Thyroid gland (tissue), 4 donors: ENCODE measurements around the gene DNAH11. TPM values are rescaled to one million over a fixed set of nuclear protein-coding genes. Genes with fewer than 3 reads are reported as not detected.
"Not testable (repeated sequence)": the region's sequence is repeated elsewhere in the genome, so short reads cannot be mapped to it uniquely, and the experiment has no call there.

Experiments
- DNase-seq, 2 donors: peaks; one replicate each; pipeline ENCODE4 v3.0.0-alpha.2; 2019
- H3K27ac ChIP-seq, 3 donors: fragments of 200-600 bp; sonication (generic); 1 replicate in 2 of 3; 2 replicates in 1 of 3; pipeline ENCODE4 v1.5.1; 2016 to 2019; ENCODE audit warnings: mild to moderate bottlenecking in 1 of 3, moderate library complexity in 1 of 3
- H3K27me3 ChIP-seq: fragments of 200-600 bp; sonication (generic); one replicate; pipeline ENCODE4 v1.5.1; 2019
- H3K36me3 ChIP-seq, 2 donors: fragments of 200-600 bp; sonication (generic); one replicate each; pipeline ENCODE4 v1.5.1; 2016 to 2019
- H3K4me1 ChIP-seq, 2 donors: fragments of 200-600 bp; sonication (generic); one replicate each; pipeline ENCODE4 v1.5.1; 2017 to 2019
- H3K4me3 ChIP-seq, 3 donors: fragments of 200-600 bp; sonication (generic); replicated peaks in 1 of 3; 1 replicate in 2 of 3; 2 replicates in 1 of 3; pipeline ENCODE4 v1.5.1; 2016; ENCODE audit warnings: mild to moderate bottlenecking in 1 of 3
- H3K9me3 ChIP-seq: fragments of 200-600 bp; sonication (generic); one replicate; pipeline ENCODE4 v1.5.1; 2017
- POLR2A ChIP-seq, 2 donors: fragments of 450-650 bp; IDR thresholded peaks; one replicate each; pipeline ENCODE4 v1.6.1; 2017; ENCODE audit warnings: antibody characterized with exemption in 2 of 2, mild to moderate bottlenecking in 2 of 2, moderate library complexity in 1 of 2
- WGBS, 2 donors: methylation state at CpG; one replicate each; pipeline ENCODE4 v1.1.5; 2017; 5-methylcytosine and 5-hydroxymethylcytosine counted together
- intact Hi-C: fragments of 100-400 bp; cut with DNase I; formaldehyde crosslinking; loops from one replicate; pipeline ENCODE4 v1.15.1; 2023
- total RNA-seq, 4 donors: library from RNA; depleted of rRNA; stranded (reverse); fragments of >200 nt; gene quantifications; one replicate each; pipeline ENCODE4 v1.2.3, GENCODE V29; 2016
- TF ChIP-seq, protein P1 (sequence below), 6 experiments: fragments of 200-600 bp in 3 of 6; fragments of 450-650 bp in 3 of 6; sonication (generic) in 3 of 6; IDR thresholded peaks; one replicate each; pipeline ENCODE4 v1.5.1; 2016 to 2019; ENCODE audit warnings: antibody characterized with exemption in 6 of 6, mild to moderate bottlenecking in 2 of 6, inconsistent platforms in 1 of 6, moderate library complexity in 1 of 6

Gene DNAH11
- total RNA-seq, 4 donors from 2014 or later, result 3.9 to 29.9 (median 10.9) TPM

DNA sequence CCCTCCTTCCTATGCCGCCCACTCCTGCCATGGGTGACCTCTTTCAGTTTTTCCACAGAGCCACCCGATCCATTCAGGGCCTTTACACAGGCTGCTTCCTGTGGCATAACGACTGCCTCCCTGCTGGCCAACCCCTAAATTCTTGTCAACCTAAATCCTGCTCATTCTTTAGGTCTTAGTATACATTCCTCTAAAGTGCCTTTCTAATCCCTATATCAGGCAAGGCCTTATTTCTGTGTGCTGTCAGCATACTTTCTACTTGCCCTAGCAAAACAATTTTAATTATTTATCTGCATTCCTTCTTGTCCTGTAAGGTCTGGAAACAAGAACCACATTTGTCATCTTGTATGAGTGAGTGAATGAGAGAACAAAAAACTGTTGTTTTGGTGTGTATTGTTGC lies 132.4 kb downstream of the DNAH11 start:
- H3K9me3 ChIP-seq, result no peaks in the 10 kb centered on the region
- no peak overlapping the region for H3K4me3 ChIP-seq
- H3K36me3 ChIP-seq, result no peaks in the 10 kb centered on the region
- no peaks in the 10 kb centered on the region for H3K27me3 ChIP-seq
- 70 to 71% methylated on average over 3 of the region's 3 CpGs for whole genome bisulfite sequencing, 2 donors
- H3K4me1 ChIP-seq, result no peaks in the 10 kb centered on the region
- TF ChIP-seq, protein P1, sequence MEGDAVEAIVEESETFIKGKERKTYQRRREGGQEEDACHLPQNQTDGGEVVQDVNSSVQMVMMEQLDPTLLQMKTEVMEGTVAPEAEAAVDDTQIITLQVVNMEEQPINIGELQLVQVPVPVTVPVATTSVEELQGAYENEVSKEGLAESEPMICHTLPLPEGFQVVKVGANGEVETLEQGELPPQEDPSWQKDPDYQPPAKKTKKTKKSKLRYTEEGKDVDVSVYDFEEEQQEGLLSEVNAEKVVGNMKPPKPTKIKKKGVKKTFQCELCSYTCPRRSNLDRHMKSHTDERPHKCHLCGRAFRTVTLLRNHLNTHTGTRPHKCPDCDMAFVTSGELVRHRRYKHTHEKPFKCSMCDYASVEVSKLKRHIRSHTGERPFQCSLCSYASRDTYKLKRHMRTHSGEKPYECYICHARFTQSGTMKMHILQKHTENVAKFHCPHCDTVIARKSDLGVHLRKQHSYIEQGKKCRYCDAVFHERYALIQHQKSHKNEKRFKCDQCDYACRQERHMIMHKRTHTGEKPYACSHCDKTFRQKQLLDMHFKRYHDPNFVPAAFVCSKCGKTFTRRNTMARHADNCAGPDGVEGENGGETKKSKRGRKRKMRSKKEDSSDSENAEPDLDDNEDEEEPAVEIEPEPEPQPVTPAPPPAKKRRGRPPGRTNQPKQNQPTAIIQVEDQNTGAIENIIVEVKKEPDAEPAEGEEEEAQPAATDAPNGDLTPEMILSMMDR (IDR thresholded peaks at IDR 0.05), result no peak
- no peak for TF ChIP-seq POLR2A (IDR thresholded peaks at IDR 0.05)
- H3K27ac ChIP-seq, result no peak overlapping the region
- intact Hi-C loops, result no loop called here
- DNase-seq, result no peak

DNA sequence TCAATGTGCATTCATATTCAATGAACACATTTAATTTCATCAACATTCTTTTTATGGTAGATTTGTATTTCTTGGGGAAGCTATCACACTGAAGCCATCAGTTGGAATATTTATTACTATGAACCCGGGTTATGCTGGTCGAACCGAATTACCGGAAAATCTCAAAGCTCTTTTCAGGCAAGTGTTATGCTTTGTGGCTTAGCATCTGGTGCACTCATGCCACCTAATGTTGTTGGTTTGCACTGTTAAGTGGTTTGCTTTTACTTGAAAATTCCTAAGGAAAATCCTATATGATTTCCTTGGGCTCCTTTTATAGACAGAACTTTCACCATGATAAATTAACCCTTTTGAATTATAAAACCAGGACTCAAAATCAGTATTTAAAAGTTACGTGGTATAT lies 147.9 kb downstream of the DNAH11 start:
- Histone ChIP-seq H3K4me3 (no peak overlapping the region), H3K27me3 (no peaks in the 10 kb centered on the region), H3K27ac (no peak overlapping the region), H3K36me3 (no peaks in the 10 kb centered on the region), H3K9me3 (no peaks in the 10 kb centered on the region), H3K4me1 (no peaks in the 10 kb centered on the region)
- TF ChIP-seq, protein P1 (IDR thresholded peaks at IDR 0.05), result no peak
- no peak for TF ChIP-seq POLR2A (IDR thresholded peaks at IDR 0.05)
- intact Hi-C loops, result no loop called here
- 65 to 66% methylated on average over 5 of the region's 5 CpGs for WGBS, 2 donors
- no peak for DNase-seq

DNA sequence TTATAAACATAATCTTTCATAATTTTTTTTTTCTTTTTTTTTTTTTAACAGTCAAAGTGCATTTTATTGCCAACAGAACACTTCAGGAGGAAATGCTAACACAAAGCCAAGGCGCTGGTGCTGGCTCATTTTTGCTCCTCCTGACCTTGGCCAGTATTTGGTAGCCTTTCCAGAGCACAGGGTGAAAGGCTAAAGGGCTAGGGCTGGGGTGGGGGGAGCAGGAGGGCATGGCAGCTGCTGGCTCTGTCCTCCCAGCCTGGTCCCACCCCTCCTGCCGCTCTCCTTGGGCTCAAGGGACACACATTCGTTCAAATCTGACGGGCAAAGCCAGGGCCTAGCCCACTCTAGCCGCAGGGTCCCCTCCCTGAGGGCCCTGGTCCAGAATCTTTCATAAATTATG lies 148.3 kb downstream of the DNAH11 start:
- H3K4me3 ChIP-seq, DNase-seq, H3K4me1 ChIP-seq, H3K9me3 ChIP-seq, intact Hi-C loops, H3K27me3 ChIP-seq, H3K36me3 ChIP-seq, H3K27ac ChIP-seq: not testable (repeated sequence)
- 76 to 79% methylated on average over 5 of the region's 5 CpGs for WGBS, 2 donors

DNA sequence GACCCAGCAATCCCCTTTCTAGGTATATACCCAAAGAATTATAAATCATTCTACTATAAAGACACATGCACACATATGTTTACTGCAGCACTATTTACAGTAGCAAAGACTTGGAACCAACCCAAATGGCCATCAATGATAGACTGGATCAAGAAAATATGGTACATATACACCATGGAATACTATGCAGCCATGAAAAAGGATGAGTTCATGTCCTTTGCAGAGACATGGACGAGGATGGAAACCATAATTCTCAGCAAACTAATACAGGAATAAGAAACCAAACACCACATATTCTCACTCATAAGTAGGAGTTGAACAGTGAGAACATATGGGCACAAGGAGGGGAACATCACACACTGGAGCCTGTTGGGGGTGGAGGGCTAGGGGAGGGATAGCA lies 157.7 kb downstream of the DNAH11 start:
- DNase-seq, H3K27ac ChIP-seq, H3K27me3 ChIP-seq, intact Hi-C loops, H3K9me3 ChIP-seq, H3K4me1 ChIP-seq, H3K36me3 ChIP-seq, H3K4me3 ChIP-seq: not testable (repeated sequence)
- WGBS, 2 donors, result 86 to 95% methylated on average over 1 of the region's 1 CpG

DNA sequence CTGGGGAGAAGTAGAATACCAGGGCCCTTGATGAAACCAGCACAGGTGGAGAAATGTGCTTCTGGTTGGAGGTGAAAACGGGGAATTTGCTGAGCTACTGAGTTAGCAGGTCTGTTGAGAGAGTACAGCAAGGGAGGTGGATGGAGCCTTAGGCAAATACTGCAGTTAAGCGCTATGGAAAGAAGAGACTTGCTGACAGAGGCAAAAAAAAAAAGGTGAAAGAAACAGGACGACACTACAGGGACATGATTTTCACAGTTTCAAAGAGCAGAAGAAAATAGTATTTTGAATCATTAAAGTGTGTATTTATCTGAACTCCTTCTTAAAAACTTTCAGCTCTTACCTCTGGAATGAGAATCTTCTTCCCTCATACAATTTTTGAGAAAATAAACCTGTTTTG lies 159.5 kb downstream of the DNAH11 start:
- no peaks in the 10 kb centered on the region for H3K27me3 ChIP-seq
- no peaks in the 10 kb centered on the region for H3K9me3 ChIP-seq
- intact Hi-C loops, result no loop called here
- peaks cover 0 to 3% of the 10 kb centered on the region in 2 donors for H3K4me1 ChIP-seq
- TF ChIP-seq, protein P1 (IDR thresholded peaks at IDR 0.05), result no peak
- no peak for TF ChIP-seq POLR2A (IDR thresholded peaks at IDR 0.05)
- no peak for DNase-seq
- no peak overlapping the region for H3K27ac ChIP-seq
- H3K36me3 ChIP-seq, result no peaks in the 10 kb centered on the region
- no peak overlapping the region for H3K4me3 ChIP-seq
- WGBS, 2 donors, result 75 to 79% methylated on average over 3 of the region's 3 CpGs

DNA sequence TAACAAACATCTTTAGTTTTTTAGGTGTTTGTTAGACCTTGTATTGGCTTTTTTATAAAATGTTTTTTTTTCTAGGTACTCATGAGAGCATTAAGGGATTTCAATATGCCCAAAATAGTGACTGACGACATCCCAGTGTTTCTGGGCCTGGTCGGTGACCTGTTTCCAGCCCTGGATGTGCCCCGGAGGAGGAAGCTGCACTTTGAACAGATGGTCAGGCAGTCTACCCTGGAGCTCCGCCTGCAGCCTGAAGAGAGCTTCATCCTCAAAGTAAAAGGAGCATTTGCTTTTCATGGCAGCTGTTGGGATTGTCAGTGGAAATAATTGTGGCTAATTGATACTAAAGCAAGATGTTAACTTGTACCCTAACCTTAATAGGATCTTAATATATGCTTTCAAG lies 161.5 kb downstream of the DNAH11 start:
- peak in 1 of 2 donors; percentile 2 for DNase-seq
- Histone ChIP-seq H3K27ac (no peak overlapping the region), H3K36me3 (no peaks in the 10 kb centered on the region), H3K27me3 (no peaks in the 10 kb centered on the region), H3K4me1 (peaks cover 0 to 3% of the 10 kb centered on the region in 2 donors), H3K9me3 (no peaks in the 10 kb centered on the region), H3K4me3 (no peak overlapping the region)
- intact Hi-C loops, result no loop called here
- 53 to 70% methylated on average over 4 of the region's 4 CpGs for WGBS, 2 donors
- no peak for TF ChIP-seq POLR2A (IDR thresholded peaks at IDR 0.05)
- TF ChIP-seq, protein P1 (IDR thresholded peaks at IDR 0.05), result no peak
